Globus pallidus (tissue), 1 donor: ENCODE results near the gene KNDC1.
"Not testable (repeated sequence)": the region's sequence is repeated elsewhere in the genome, so short reads cannot be mapped to it uniquely, and the experiment has no call there.

Experiments used
- DNase-seq: peaks from one replicate; pipeline ENCODE4 v3.0.0-alpha.2; 2015; ENCODE audit warnings: low spot score

KNDC1 gene

DNA sequence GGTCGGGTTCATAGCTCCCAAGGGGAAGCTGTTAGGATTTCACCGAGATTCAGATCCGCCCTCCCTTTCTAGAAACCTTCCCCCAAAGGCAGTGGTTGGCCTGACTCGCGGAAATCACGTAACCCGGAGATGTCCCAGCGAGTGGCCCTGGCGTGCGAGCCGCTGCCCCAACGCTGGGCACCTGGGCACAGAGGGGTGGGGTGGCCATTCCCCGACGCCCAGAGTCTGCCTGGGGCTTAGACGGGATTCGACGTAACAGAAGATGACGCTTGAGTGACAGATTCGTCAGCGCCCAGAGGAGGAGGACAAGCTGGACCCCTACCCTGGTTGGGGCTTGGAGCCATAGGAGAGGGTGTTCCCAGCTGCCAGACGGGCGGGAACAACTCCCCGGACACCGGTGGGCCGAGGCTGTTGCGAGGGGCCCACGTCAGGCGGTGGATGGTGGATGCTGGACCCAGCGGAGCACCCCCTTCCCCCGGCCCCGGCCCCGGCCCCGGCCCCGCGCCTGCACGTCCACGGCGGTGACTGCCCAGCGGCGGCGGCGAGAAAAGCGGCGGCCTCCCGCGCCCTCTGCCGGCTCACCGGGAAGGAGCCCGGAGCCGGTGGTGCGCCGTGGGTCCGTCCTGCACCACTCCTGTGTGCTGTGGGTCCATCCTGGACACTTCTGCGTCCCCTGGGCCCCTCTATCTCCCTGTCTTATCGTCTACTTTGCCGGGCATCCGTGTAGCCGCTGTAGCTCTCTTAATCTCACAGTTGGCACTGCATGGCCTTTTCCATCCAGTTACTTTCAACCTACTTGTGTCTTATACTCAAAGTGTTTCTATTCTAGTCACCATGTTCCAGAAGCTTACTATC, 35.4 kb upstream of the KNDC1 start:
- DNase-seq: peak; percentile 14

DNA sequence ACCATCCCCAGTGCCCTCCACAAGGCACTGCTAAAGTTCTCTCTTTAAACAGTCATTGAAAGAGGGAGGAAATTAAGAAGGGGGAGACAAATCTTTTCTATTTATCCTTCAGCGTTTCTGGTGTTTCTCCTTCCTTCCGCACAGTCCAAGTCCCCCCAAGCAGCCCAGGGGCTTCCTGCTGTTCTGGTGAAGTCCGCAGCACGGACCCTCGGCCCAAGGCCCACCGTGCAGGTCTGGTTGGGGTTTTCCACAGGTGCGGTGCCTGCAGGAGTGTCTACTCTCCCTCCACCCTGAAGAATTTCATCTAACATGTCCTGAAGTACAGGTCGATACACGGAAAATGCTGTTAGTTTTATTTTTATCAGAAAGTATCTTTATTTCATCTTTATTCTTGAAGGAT, 34.1 kb upstream of the KNDC1 start:
- DNase-seq: no peak

GRCh38 chr10:133126431-133127290, 33.4 kb upstream of the KNDC1 start:
- no peak for DNase-seq

GRCh38 chr10:133127291-133128125, 32.5 kb upstream of the KNDC1 start:
- DNase-seq: no peak

GRCh38 chr10:133128126-133129070, 31.6 kb upstream of the KNDC1 start:
- DNase-seq: no peak

GRCh38 chr10:133129071-133129858, 30.8 kb upstream of the KNDC1 start:
- DNase-seq: no peak

GRCh38 chr10:133129859-133130495, 30.0 kb upstream of the KNDC1 start:
- DNase-seq: no peak

DNA sequence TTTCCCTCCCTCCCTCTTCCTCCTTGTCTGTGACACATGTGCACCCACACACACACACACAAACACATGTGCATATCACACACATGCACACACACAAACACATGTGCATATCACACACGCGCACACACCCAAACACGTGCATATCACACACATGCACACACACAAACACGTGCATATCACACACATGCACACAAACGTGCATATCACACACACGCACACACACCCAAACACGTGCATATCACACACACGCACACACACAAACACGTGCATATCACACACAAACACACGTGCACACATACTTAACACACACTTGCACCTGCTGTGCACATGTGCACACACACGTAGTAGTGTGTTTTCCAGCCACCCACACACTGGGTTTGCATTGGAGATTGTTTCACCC, 29.4 kb upstream of the KNDC1 start:
- no peak for DNase-seq

DNA sequence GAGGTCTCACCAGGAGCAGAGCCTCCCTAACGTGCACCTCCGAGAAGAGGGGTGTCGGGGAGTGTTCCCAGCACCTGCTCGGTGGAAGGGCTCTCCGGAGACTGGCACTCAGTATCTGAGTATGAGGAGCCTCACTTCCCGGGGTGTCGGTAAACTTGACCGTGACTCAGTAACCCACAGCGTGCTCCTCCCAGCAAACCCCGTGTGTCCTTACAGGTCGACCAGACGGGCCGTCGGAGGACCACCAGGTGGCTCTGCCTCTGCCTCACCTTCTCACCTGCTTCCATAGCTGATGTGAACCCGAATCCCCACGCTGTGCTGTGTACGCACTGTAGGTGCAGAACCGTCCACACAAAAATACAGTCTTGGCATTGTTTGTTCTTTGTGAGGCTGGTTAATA, 29.0 kb upstream of the KNDC1 start:
- no peak for DNase-seq

GRCh38 chr10:133131734-133132472, 28.1 kb upstream of the KNDC1 start:
- no peak for DNase-seq

- no peak for DNase-seq
Observed at GRCh38 chr10:133132473-133133291, 27.3 kb upstream of the KNDC1 start.

DNA sequence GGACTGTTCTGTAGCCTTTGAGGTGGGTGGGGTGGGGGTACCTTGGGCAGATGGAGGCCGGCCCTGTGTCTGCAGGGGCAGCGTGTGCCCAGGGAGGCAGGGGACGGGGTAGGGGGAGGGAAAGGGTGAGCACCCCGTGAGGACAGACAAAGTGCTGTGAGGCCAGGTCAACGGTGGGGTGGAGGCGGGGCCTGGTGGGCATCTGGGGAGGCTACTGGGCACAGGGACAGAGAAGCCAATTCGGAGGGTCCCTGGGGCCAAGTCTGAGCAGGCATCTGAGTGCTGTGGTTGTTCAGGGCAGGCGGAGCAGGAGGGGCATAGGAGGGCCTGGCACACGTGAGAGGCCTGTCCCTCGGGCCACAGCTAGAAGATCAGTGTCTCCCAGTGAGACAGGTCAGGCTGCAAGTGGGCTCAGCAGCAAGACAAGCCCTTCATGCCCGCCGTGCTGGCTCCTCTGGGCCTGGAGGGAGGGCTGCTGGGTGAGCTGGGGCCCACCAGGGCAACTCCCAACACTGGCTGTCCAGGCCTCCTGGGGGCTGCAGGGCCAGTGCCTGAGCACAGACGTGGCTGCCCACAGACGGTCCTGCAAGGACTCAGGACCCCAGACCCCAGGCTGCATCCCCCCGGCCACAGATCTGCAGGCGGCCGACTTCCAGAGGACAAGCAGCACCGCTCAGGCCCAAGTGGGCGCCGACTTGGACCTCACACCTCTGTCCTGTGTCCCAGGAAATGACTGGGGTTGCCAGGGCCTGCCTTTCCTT, 26.4 kb upstream of the KNDC1 start:
- no peak for DNase-seq

DNA sequence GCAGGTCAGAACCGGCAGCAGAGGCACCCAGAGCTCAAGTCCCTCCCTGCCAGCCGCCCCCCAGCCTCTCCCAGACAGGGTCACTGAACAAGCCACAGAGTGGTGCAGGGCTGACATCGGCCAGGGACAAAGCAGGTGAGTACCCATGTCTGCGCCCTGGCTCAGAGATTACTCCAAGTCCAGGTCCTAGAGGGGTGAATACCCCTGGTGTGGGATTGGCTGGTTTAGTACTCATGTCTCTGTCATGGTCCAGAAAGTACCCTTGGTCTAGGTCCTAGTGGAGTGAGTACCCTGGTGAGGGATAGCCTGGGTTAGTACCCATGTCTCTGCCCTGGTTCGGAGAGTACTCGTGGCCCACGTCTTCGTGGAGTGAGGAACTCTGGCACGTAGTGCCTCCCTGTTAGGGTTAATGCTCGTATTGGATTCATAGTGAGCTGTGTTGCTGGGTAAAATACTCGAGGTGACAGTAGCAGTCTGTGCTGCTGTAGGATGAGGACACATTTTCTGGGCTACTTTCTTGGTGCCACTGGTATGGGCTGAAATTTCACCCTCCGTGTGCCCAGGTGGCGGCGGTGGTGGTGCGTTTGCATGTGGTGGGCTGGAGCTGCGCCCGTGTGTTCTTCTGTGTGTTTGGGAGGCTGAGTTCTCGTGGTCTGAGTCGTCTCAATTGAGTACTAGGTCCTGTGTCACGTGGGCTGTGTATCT, 25.5 kb upstream of the KNDC1 start:
- DNase-seq: no peak

DNA sequence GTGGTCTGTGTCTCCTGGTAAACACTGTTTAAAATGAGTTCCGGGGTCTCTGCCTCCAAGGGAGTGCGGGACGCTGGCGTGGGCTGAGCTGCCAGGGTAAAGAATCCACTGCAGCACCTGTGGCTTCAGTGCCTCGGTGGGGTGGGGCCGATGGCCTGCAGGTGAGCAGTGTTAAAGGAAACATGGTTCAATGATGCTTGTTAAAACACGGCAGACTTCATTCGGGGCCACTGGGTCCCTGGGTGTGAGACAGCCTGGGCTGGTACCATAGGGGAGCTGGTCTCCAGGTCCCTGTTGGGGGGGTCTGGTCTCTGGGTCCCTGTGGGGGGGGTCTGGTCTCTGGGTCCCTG, 24.9 kb upstream of the KNDC1 start:
- DNase-seq: no peak

GRCh38 chr10:133137486-133138145, 22.4 kb upstream of the KNDC1 start:
- not testable (repeated sequence) for DNase-seq

DNA sequence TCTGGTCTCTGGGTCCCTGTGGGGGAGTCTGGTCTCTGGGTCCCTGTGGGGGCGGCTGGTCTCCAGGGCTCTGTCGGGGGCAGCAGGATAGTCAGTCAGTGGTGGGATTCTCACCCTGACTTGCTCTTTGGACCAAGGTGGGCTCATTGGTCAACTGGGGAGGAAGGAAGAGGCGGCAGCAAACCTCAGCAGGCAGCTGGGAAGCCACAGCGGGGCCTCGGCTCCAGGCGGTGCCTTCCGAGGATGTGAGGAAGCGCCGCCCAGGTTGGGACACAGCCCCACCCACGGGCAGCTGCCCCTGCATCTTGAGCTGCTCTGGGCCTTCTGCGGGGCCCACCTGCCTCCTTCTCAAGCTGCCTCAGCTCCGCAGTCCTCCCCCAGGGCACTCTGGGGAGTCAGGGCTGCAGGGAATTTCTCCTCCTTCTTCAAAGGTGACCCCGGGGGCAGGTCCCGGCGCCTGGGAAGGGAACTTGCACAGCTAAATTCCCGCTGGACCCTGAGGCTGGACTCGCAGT, 20.4 kb upstream of the KNDC1 start:
- no peak for DNase-seq
